ENCODE data around the gene IL6R. TPM values are rescaled to one million over a fixed set of nuclear protein-coding genes. Genes with fewer than 3 reads are reported as not detected.
A peak's percentile ranks its signal among the peaks of the same experiment; 100 is the strongest.

Gene IL6R
- total RNA-seq, 1 experiment from 2014 or later: 22.8 TPM

DNA sequence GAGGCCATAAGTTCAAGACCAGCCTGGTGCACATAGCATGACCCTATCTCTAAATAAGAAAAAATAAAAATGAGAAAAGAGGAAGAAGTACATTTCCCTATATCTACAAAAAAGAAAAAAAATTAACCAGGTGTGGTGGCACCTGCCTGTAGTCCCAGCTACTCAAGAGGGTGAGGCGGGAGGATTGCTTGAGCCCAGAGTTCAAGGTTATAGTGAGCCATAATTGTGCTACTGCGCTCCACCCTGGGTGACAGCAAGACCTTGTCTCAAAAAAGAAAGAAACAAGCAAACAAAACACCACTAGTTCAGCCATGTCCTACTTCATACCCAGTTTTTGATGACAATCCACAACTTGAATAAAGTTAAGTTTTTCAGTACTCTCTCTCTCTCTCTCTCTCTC, 66.2 kb downstream of the IL6R start:
- POLR2A ChIA-PET: interaction anchor here (0.6 to 2.8 kb wide), 5 partner anchors 11 to 135 kb away, joined by 3 to 13 read pairs (median 3); no protein-coding TSS in a partner anchor

DNA sequence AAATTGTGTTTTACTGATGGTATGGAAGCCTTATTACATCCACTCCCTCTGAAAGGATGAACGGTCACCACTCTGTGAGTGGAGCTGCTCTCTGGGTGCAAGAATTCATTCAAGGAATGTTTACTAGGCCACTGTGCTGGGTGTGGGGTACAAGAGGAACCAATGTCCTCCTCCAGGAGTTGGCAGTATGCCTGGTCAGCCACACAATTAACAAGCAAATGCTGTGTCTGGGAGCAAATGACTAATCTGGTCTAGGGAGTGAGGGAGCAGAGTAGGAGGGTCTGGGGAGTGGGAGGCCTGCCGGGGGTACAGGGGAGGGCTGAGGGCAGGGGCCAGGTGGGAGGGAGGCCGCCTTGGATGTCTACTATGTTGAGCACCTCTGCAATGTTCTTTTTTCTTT, 69.7 kb downstream of the IL6R start:
- CTCF ChIA-PET: interaction anchor here (0.6 to 0.9 kb wide), 4 partner anchors 24 to 610 kb away, joined by 3 read pairs; no protein-coding TSS in a partner anchor
- Mint-ChIP-seq H3K9me3 (ENCODE audit: unreplicated experiment) (no peaks in the 10 kb centered on the region), H3K4me1 (ENCODE audit: insufficient read depth, unreplicated experiment) (peaks cover 14% of the 10 kb centered on the region), H3K4me3 (ENCODE audit: unreplicated experiment) (no peak overlapping the region), H3K36me3 (ENCODE audit: insufficient read depth, unreplicated experiment) (peaks cover 6% of the 10 kb centered on the region), H3K27ac (ENCODE audit: low read depth, unreplicated experiment) (no peak overlapping the region), H3K27me3 (ENCODE audit: insufficient read depth, unreplicated experiment) (no peaks in the 10 kb centered on the region)
- TF ChIP-seq, protein P1, sequence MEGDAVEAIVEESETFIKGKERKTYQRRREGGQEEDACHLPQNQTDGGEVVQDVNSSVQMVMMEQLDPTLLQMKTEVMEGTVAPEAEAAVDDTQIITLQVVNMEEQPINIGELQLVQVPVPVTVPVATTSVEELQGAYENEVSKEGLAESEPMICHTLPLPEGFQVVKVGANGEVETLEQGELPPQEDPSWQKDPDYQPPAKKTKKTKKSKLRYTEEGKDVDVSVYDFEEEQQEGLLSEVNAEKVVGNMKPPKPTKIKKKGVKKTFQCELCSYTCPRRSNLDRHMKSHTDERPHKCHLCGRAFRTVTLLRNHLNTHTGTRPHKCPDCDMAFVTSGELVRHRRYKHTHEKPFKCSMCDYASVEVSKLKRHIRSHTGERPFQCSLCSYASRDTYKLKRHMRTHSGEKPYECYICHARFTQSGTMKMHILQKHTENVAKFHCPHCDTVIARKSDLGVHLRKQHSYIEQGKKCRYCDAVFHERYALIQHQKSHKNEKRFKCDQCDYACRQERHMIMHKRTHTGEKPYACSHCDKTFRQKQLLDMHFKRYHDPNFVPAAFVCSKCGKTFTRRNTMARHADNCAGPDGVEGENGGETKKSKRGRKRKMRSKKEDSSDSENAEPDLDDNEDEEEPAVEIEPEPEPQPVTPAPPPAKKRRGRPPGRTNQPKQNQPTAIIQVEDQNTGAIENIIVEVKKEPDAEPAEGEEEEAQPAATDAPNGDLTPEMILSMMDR (IDR thresholded peaks at IDR 0.05; ENCODE audit: unreplicated experiment): no peak
- POLR2A ChIA-PET: interaction anchor here (0.7 kb wide), 2 partner anchors 10 to 290 kb away, joined by 3 read pairs; no protein-coding TSS in a partner anchor
- BruUV-seq (replicated peaks): no TSS peak
- intact Hi-C loops (cut with micrococcal nuclease): loop anchor here (5.0 kb wide), 1 partner anchor 123 kb away; no protein-coding TSS in a partner anchor
- DNase-seq (ENCODE audit: unreplicated experiment): peak; percentile 89

More for the DNA sequence above, 66.2 kb downstream of the IL6R start:
- no peaks in the 10 kb centered on the region for H3K9me3 Mint-ChIP-seq (ENCODE audit: unreplicated experiment)
- TF ChIP-seq, protein P1 (IDR thresholded peaks at IDR 0.05; ENCODE audit: unreplicated experiment): no peak
- no peak overlapping the region for H3K27ac Mint-ChIP-seq (ENCODE audit: low read depth, unreplicated experiment)
- peaks cover 11% of the 10 kb centered on the region for H3K4me1 Mint-ChIP-seq (ENCODE audit: insufficient read depth, unreplicated experiment)
- H3K36me3 Mint-ChIP-seq (ENCODE audit: insufficient read depth, unreplicated experiment): peaks cover 17% of the 10 kb centered on the region
- intact Hi-C loops (cut with micrococcal nuclease): no loop called here
- DNase-seq (ENCODE audit: unreplicated experiment): no peak
- H3K27me3 Mint-ChIP-seq (ENCODE audit: insufficient read depth, unreplicated experiment): no peaks in the 10 kb centered on the region
- no peak overlapping the region for H3K4me3 Mint-ChIP-seq (ENCODE audit: unreplicated experiment)
- no TSS peak for BruUV-seq (replicated peaks)
- CTCF ChIA-PET: interaction anchor here (0.6 to 1.8 kb wide), 5 partner anchors 9 to 176 kb away, joined by 3 to 4 read pairs (median 3); no protein-coding TSS in a partner anchor

DNA sequence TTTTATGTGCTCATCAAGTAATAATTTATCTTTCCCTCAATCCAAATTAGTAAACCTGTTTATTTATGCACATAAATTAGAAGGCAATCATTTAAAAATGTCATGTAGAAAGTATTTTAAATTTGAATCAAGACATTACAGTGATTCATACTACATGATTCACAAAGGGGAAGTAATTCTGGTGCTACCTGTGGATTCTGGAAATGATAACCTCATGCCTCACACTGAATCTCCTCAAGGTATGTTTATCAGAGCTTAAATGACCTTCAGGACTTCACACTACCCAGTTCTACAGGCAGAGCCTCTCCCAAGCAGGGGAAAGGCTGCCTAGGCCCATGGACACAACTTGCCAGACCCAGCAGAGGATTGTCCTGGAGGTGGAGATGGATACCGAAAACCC, 71.6 kb downstream of the IL6R start:
- TF ChIP-seq, protein P1 (IDR thresholded peaks at IDR 0.05; ENCODE audit: unreplicated experiment): no peak
- no peaks in the 10 kb centered on the region for H3K9me3 Mint-ChIP-seq (ENCODE audit: unreplicated experiment)
- POLR2A ChIA-PET: interaction anchor here (1.0 kb wide), 2 partner anchors 49 to 57 kb away, joined by 3 to 4 read pairs; no protein-coding TSS in a partner anchor
- peaks cover 6% of the 10 kb centered on the region for H3K36me3 Mint-ChIP-seq (ENCODE audit: insufficient read depth, unreplicated experiment)
- peak overlapping the region; percentile 35 for H3K27ac Mint-ChIP-seq (ENCODE audit: low read depth, unreplicated experiment)
- no peaks in the 10 kb centered on the region for H3K27me3 Mint-ChIP-seq (ENCODE audit: insufficient read depth, unreplicated experiment)
- BruUV-seq (replicated peaks): no TSS peak
- no peak overlapping the region for H3K4me3 Mint-ChIP-seq (ENCODE audit: unreplicated experiment)
- CTCF ChIA-PET: interaction anchor here (0.6 to 1.2 kb wide), 6 partner anchors 9 to 181 kb away, joined by 3 to 5 read pairs (median 4); no protein-coding TSS in a partner anchor
- intact Hi-C loops (cut with micrococcal nuclease): loop anchor here (5.0 kb wide), 1 partner anchor 124 kb away; no protein-coding TSS in a partner anchor
- H3K4me1 Mint-ChIP-seq (ENCODE audit: insufficient read depth, unreplicated experiment): peaks cover 18% of the 10 kb centered on the region
- DNase-seq (ENCODE audit: unreplicated experiment): no peak

DNA sequence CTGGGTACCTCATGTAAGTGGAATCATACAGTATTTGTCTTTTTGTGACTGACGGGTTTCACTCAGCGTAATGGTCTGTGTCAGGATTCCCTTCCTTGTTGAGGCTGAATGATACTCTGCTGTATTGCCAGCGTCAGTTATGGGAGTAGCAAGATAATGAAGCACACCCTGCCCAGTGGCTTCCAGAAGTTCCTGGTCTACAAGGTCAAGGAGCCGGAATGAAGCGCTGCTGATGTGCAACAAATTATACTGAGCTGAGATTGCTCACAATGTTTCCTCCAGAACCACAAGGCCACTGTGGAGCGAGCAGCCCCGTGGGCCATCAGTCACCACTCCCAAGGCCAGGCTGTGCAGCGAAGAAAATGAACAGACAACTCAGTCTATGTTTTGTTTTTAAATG, 72.9 kb downstream of the IL6R start:
- Mint-ChIP-seq H3K4me3 (ENCODE audit: unreplicated experiment) (no peak overlapping the region), H3K27me3 (ENCODE audit: insufficient read depth, unreplicated experiment) (no peaks in the 10 kb centered on the region), H3K36me3 (ENCODE audit: insufficient read depth, unreplicated experiment) (peaks cover 6% of the 10 kb centered on the region), H3K27ac (ENCODE audit: low read depth, unreplicated experiment) (no peak overlapping the region), H3K4me1 (ENCODE audit: insufficient read depth, unreplicated experiment) (peaks cover 18% of the 10 kb centered on the region), H3K9me3 (ENCODE audit: unreplicated experiment) (no peaks in the 10 kb centered on the region)
- POLR2A ChIA-PET: interaction anchor here (0.6 kb wide), 1 partner anchor 137 kb away, joined by 3 read pairs; no protein-coding TSS in a partner anchor
- CTCF ChIA-PET: interaction anchor here (0.9 to 1.4 kb wide), 2 partner anchors 59 to 695 kb away, joined by 3 to 4 read pairs; partner anchors contain the start of gene KRTCAP2
- DNase-seq (ENCODE audit: unreplicated experiment): no peak
- BruUV-seq (replicated peaks): no TSS peak
- TF ChIP-seq, protein P1 (IDR thresholded peaks at IDR 0.05; ENCODE audit: unreplicated experiment): no peak
- intact Hi-C loops (cut with micrococcal nuclease): loop anchor here (1.0 to 5.0 kb wide), 5 partner anchors 73 to 459 kb away; partner anchors contain the start of genes HAX1, IL6R and PMVK
